Fibroblast of lung (primary cell): ENCODE data around the gene MTCH1. TPM values are rescaled to one million over a fixed set of nuclear protein-coding genes. Genes with fewer than 3 reads are reported as not detected.

ENCODE experiments used
- DNase-seq, 2 donors: peaks; one replicate each; pipeline versions ENCODE4 v3.0.0 to v3.0.0-alpha.2; 2010; ENCODE audit warnings: low read depth in 2 of 2
- H2AFZ ChIP-seq: 2 replicates; pipeline ENCODE4 v1.5.1; 2012; ENCODE audit warnings: low read length, control low read depth, inconsistent platforms
- H3K27ac ChIP-seq: 2 replicates; pipeline ENCODE4 v1.5.1; 2011; ENCODE audit warnings: low read length, control low read depth; ENCODE audit not compliant: insufficient read depth
- H3K27me3 ChIP-seq: 2 replicates; pipeline ENCODE4 v1.5.1; 2011; ENCODE audit warnings: mild to moderate bottlenecking, low read length; ENCODE audit not compliant: control insufficient read depth, insufficient read depth
- H3K36me3 ChIP-seq: 2 replicates; pipeline ENCODE4 v1.5.1; 2011; ENCODE audit warnings: low read length; ENCODE audit not compliant: control insufficient read depth, insufficient read depth
- H3K4me1 ChIP-seq: 2 replicates; pipeline ENCODE4 v1.5.1; 2011; ENCODE audit warnings: low read length; ENCODE audit not compliant: control insufficient read depth, insufficient read depth; ENCODE audit errors: extremely low read depth
- H3K4me2 ChIP-seq: 2 replicates; pipeline ENCODE4 v1.5.1; 2011; ENCODE audit warnings: low read length, control low read depth; ENCODE audit not compliant: insufficient read depth; ENCODE audit errors: extremely low read depth
- H3K4me3 ChIP-seq, 4 experiments: fragments of 200-600 bp in 1 of 4; sonication (generic) in 1 of 4; replicated peaks in 1 of 4; 2 replicates each; pipeline ENCODE4 v1.5.1; 2011 to 2016; ENCODE audit warnings: low read length in 4 of 4, low read depth in 3 of 4, mild to moderate bottlenecking in 3 of 4, control low read depth in 2 of 4, inconsistent platforms in 1 of 4, mixed read lengths in 1 of 4; ENCODE audit not compliant: insufficient read depth in 1 of 4; ENCODE audit errors: control extremely low read depth in 1 of 4
- H3K79me2 ChIP-seq: 2 replicates; pipeline ENCODE4 v1.5.1; 2012; ENCODE audit warnings: mild to moderate bottlenecking, low read length, inconsistent platforms; ENCODE audit not compliant: control insufficient read depth, insufficient read depth
- H3K9ac ChIP-seq: 2 replicates; pipeline ENCODE4 v1.5.1; 2011; ENCODE audit warnings: mild to moderate bottlenecking, low read length, control low read depth; ENCODE audit not compliant: insufficient read depth
- H3K9me3 ChIP-seq: 2 replicates; pipeline ENCODE4 v1.5.1; 2012; ENCODE audit warnings: low read depth, low read length; ENCODE audit not compliant: control insufficient read depth, insufficient read depth
- H4K20me1 ChIP-seq: 2 replicates; pipeline ENCODE4 v1.5.1; 2011; ENCODE audit warnings: low read length; ENCODE audit not compliant: control insufficient read depth, insufficient read depth; ENCODE audit errors: extremely low read depth
- CTCF ChIP-seq, 2 donors: IDR thresholded peaks in 1 of 2; conservative IDR thresholded peaks in 1 of 2; 1 replicate in 1 of 2; 2 replicates in 1 of 2; pipeline ENCODE4 v1.5.1; 2011 to 2012; ENCODE audit warnings: low read length in 2 of 2, control low read depth in 1 of 2, inconsistent platforms in 1 of 2, low read depth in 1 of 2, mild to moderate bottlenecking in 1 of 2
- EZH2 ChIP-seq: IDR thresholded peaks from 2 replicates; pipeline ENCODE4 v1.5.1; 2012; ENCODE audit warnings: low read length, control low read depth, mild to moderate bottlenecking; ENCODE audit errors: missing control alignments
- polyA plus RNA-seq, 2 donors: library from polyadenylated mRNA; depleted of rRNA in 1 of 2; stranded (reverse) in 1 of 2; unstranded in 1 of 2; fragments of >200 nt; gene quantifications; 2 replicates each; pipeline ENCODE4 v1.2.1, GENCODE V29; 2011 to 2012; ENCODE audit warnings: missing spikeins in 1 of 2
- total RNA-seq: library from RNA; depleted of rRNA; stranded (reverse); fragments of >200 nt; gene quantifications from 2 replicates; pipeline ENCODE4 v1.2.1, GENCODE V29; 2014

Gene MTCH1
- total and polyA plus RNA-seq, 2 donors (not counting 1 experiment from before 2014, with no cell fraction given), result 131 to 222 TPM

GRCh38 chr6:36930483-36930882 is 55.5 kb downstream of the MTCH1 start:
- no peak for DNase-seq
- Histone ChIP-seq H3K4me1 (peaks cover 12% of the 10 kb centered on the region), H3K27ac (no peak overlapping the region)

GRCh38 chr6:36929607-36930006 is 56.4 kb downstream of the MTCH1 start:
- TF ChIP-seq EZH2 (no peak), CTCF (conservative IDR thresholded peaks at IDR 0.05 in 1 of 2, IDR thresholded peaks at IDR 0.05 in 1 of 2; ENCODE audit: low read depth in 1 of 2, low read length in 2 of 2) (no peak)
- H4K20me1 ChIP-seq, result no peaks in the 10 kb centered on the region
- no peaks in the 10 kb centered on the region for H3K79me2 ChIP-seq
- DNase-seq, result peak; percentile 60 to 79
- H3K4me1 ChIP-seq, result peaks cover 12% of the 10 kb centered on the region
- H3K9me3 ChIP-seq, result no peaks in the 10 kb centered on the region
- peaks cover 3% of the 10 kb centered on the region for H3K36me3 ChIP-seq
- no peak overlapping the region for H3K27ac ChIP-seq
- no peak overlapping the region for H2AFZ ChIP-seq
- no peaks in the 10 kb centered on the region for H3K27me3 ChIP-seq
- H3K4me3 ChIP-seq, result no peak overlapping the region
- H3K4me2 ChIP-seq, result no peak overlapping the region
- H3K9ac ChIP-seq, result no peak overlapping the region

More at GRCh38 chr6:36930483-36930882, 55.5 kb downstream of the MTCH1 start:
- Histone ChIP-seq H3K36me3 (no peaks in the 10 kb centered on the region), H2AFZ (no peak overlapping the region), H3K9me3 (no peaks in the 10 kb centered on the region), H3K9ac (no peak overlapping the region), H3K79me2 (no peaks in the 10 kb centered on the region), H4K20me1 (no peaks in the 10 kb centered on the region), H3K4me2 (no peak overlapping the region), H3K27me3 (no peaks in the 10 kb centered on the region), H3K4me3 (no peak overlapping the region)
- TF ChIP-seq EZH2 (no peak), CTCF (conservative IDR thresholded peaks at IDR 0.05 in 1 of 2, IDR thresholded peaks at IDR 0.05 in 1 of 2; ENCODE audit: low read depth in 1 of 2, low read length in 2 of 2) (no peak)

- no peak for DNase-seq
- Histone ChIP-seq H3K27ac (no peak overlapping the region), H2AFZ (no peak overlapping the region), H3K36me3 (peaks cover 3% of the 10 kb centered on the region), H3K4me3 (no peak overlapping the region), H3K9me3 (no peaks in the 10 kb centered on the region), H3K4me2 (no peak overlapping the region), H3K9ac (no peak overlapping the region), H3K27me3 (no peaks in the 10 kb centered on the region), H4K20me1 (no peaks in the 10 kb centered on the region), H3K79me2 (no peaks in the 10 kb centered on the region), H3K4me1 (peaks cover 14% of the 10 kb centered on the region)
- TF ChIP-seq EZH2 (no peak), CTCF (conservative IDR thresholded peaks at IDR 0.05 in 1 of 2, IDR thresholded peaks at IDR 0.05 in 1 of 2; ENCODE audit: low read depth in 1 of 2, low read length in 2 of 2) (no peak)
Measured at GRCh38 chr6:36929152-36929551, 56.8 kb downstream of the MTCH1 start.
